NCI-H2171 treated with DMSO at 0.1 percent for 48 hours (cell line): ENCODE data around the gene RAB39A.
A peak's percentile ranks its signal among the peaks of the same experiment; 100 is the strongest.
"Not testable (repeated sequence)": the region's sequence is repeated elsewhere in the genome, so short reads cannot be mapped to it uniquely, and the experiment has no call there.

Source experiments
- DNase-seq: peaks from one replicate; lab custom pipeline; 2025; lab: John Stamatoyannopoulos, UW

Gene RAB39A, protein sequence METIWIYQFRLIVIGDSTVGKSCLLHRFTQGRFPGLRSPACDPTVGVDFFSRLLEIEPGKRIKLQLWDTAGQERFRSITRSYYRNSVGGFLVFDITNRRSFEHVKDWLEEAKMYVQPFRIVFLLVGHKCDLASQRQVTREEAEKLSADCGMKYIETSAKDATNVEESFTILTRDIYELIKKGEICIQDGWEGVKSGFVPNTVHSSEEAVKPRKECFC

DNA sequence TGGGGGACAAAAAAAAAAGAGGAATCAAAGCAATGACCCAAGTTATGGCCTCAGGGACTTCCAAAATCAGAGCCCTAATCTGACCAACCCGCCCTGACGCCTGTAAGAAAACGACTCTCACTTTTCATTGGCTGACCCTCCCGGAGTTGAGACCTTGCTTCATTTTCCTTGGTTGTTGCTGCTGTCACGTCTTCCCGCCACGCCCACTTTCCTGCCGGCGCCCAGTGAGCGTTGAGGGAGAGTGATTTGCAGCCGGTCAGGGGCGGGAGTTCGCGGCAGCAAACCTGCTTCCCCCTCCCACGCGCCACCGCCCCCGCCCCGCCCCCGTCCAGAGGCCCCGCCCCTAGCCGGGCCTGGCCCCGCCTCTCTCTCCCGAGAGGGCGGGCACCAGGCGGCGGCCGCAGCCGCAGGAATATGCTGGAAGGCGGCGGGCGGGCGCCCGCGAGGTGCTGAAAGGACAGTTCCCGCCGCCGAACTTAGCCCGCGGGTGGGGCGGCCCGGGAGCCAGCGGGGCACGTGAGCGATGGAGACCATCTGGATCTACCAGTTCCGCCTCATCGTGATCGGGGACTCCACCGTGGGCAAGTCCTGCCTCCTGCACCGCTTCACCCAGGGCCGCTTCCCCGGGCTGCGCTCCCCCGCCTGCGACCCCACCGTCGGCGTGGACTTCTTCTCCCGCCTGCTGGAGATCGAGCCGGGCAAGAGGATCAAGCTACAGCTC, at the start of gene RAB39A:
TSS of gene RAB39A (plus strand) at position 403 of the 721 bp plus-strand sequence. CDS start at position 524, 121 bp downstream.
- peak; percentile 99 for DNase-seq

GRCh38 chr11:107881471-107881870, 46.8 kb upstream of the RAB39A start:
- DNase-seq: not testable (repeated sequence)

DNA sequence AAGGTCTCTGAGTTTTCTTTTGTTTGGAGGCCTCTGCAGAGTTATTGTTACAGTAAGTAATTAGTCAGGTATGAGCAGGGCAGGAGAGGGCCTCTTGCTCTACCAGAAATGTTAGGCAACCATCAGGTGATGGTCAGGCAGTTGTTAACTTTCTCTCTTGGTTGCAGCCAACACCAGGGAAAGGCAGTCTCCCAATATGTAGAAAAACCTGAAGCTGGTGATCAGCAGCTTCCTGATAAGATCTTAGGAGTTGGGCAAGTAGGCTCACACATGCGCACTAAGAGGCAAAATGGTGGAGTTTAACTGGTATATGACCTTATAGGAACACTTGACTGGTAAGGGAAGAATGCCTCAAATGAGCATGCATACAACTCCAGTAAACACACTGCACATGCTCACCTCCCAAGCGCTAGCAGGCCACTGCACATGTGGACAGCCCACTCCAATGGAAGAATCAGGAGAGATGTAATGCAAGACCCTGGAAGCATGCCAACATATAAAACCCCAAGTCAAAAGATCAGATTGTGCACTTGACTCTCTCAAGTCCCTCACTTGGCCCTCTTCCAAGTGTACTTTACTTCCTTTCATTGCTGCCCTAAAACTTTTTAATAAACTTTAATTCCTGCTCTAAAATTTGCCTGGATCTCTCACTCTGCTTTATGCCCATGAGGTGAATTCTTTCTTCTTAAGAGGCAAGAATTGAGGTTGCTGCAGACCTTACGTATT, 46.0 kb upstream of the RAB39A start:
- DNase-seq: peak; percentile 38

- peak; percentile 25 for DNase-seq
These were observed 30.0 kb upstream of the RAB39A start for GRCh38 chr11:107898270-107898669.

- no peak for DNase-seq
These were observed 20.0 kb upstream of the RAB39A start for GRCh38 chr11:107908211-107908610.

GRCh38 chr11:107912415-107912814, 15.8 kb upstream of the RAB39A start:
- DNase-seq: not testable (repeated sequence)

DNA sequence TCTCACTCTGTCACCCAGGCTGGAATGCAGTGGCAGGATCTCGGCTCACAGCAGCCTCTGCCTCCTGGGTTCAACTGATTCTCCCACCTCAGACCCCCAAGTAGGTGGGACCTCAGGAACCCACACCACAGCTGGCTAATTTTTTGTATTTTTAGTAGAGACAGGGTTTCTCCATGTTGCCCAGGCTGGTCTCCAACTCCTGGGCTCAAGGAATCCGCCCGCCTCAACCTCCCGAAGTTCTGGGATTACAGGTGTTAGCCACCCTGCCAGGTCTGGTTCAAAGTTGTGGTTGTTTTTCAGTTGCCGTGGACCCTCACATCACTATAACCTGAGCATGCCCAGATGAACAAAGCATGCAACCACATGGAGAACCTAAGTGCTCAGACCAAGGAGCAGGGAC, 13.0 kb upstream of the RAB39A start:
- DNase-seq: no peak

- peak; percentile 9 for DNase-seq
These were observed 11.5 kb upstream of the RAB39A start for GRCh38 chr11:107916671-107917241.

DNA sequence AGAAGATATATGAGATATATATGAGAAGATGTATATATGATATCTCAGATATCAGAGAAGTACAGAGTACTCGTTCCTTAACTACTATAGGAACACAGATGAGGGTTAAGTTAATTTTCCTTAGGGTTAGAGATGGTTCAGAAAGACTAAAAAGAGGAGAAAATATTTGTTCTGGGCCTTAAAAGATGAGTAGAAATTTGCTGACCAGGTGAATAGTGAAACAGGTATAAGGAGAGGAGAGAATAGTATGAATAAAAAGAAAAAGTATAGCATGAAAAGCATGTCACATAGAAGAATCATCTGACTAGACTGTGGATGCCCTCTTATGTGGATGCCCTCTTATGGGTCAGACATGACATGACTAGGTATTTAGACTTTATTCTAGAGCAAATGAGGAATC, 6.3 kb upstream of the RAB39A start:
- DNase-seq: no peak

DNA sequence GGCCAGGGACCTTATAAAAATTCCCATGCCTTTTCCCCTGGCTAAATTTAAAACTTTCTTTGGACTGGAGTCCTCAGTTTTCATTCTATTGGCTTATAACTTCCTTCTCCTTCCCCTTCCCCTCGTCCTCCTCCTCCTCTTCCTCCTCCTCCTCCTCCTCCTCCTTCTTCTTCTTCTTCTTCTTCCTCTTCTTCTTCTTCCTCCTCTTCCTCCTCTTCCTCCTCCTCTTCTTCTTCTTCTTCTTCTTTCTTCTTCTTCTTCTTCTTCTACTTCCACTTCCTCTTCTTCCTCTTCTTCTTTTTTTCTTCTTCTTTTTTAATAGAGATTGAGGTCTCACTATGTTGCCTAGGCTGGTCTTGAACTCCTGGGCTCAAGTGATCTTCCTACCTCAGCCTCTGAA, 4.7 kb upstream of the RAB39A start:
- DNase-seq: not testable (repeated sequence)

GRCh38 chr11:107924306-107924705, 3.9 kb upstream of the RAB39A start:
- no peak for DNase-seq

GRCh38 chr11:107927559-107927958, 689 bp upstream of the RAB39A start:
- no peak for DNase-seq

DNA sequence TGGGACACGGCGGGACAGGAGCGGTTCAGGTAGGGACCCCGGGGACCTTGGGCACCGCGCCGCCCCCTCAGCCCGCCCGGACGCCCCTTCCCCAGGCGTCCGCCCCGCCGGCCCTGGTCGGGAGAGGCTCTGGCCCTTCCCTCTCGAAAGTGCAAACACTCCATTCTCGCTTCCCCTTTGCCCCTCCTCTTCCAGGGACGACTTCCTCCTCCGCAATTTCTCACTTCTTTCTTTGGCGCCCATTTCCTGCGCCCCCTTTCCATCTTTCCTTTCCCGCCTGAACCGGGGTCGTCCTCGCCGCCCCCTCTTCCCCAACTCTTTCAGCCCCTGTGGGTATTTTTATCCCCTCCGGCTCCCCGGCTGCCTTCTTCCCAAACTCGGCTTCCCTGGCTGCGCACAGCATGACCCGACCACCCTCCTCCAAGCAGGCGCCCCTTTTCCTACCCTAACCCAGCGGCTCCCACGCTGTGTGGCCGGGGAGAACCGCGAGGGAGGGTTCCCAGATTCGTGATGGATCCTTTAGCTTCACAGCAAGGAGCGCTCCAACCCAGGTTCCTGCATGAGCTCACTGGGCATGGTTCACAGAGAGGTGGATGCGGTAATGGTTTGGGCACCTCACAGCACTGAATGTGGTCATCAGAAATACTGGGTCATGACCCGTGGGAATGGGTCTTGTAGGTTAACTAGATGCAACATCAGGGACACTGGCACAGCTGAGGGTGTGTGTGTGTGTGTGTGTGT, 689 bp downstream of the RAB39A start:
- DNase-seq: peak; percentile 77

DNA sequence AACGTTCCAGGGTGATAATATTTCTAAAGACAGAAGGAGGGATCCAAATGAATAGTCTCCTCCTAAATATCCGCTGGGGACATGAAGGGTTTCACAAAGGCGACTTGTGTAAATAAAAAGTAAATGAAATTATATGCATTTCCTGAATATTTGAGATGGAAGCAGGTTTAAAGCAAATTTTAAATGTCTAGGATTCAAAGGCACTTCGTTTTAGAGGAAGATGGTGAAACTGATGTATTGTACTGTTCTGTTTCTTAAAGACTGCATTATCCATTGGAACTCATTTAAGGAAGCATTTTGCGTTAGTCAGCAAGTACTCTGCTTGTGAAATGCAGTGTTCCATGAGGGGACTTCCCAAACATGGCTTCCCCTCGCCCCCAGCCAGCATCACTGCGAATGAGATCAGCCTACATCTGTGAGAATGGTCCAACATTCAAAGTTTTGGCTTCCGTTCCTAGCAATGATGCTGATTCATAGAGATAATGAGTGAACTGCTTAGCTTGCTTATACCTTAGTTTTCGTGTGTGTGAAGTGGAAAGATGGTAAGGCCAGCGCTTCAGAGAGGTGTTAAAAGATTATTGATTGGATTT, 1.5 kb downstream of the RAB39A start:
- peak; percentile 20 for DNase-seq

- DNase-seq: no peak
These were observed 3.0 kb downstream of the RAB39A start for GRCh38 chr11:107931206-107931605.

DNA sequence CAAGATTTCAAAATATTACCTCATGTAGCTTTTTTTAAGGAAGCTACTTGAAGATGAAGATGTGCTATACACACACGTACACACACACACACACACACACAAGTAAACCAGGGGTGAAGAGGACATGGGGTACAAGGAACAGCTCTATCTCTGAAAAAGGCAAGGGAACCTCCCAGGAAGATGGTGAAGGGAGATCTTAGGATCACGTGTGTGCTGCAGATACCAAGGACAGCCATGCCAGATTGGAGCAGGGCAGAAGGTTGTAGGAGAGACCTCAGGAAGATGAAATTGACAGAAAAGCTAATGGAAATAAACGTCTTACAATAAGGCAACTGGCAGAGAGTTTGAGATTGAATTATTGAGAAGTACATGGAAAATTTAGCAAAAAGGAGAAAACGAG, 19.7 kb downstream of the RAB39A start:
- peak; percentile 54 for DNase-seq

- DNase-seq: peak; percentile 54
These were observed 20.1 kb downstream of the RAB39A start for GRCh38 chr11:107948328-107948727.

GRCh38 chr11:107951155-107951554, 22.9 kb downstream of the RAB39A start:
- peak; percentile 47 for DNase-seq

DNA sequence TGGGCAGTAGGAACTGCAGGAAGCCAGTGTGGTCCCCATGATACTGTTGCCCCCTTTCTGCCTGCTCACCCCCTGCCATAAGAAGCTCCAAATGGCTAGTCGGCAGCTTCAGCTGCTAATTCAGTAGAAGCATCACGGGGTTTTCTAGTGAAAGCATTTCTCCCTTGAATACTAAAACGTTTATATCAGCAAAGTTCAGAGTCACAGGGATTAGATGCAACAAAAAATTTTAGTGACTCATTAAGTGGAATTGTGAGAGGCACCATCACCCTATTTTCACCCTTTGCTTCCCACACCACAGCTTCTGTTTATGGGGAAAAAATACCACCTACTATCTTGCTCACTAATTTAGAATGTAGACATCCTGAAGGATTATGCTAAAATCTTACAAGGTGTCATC, 25.2 kb downstream of the RAB39A start:
- DNase-seq: no peak

DNA sequence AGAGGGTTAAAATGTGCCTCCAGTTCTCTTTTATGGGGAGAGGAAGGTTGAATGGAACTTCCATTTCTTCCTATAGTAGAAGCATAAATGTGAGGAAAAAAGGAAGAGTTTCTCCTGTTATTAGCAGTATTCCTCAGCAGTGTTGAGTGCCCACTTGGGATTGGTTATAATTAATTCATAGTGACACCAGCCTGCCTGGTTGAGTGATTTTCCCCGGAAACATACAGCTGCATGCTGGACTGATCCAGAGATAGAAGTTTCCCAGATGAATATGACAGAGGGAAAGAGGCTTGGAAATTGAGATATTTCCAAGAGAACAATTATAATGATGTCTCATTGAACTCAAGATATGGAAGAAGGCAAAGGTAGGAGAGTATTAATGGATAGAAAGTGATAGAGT, 28.3 kb downstream of the RAB39A start:
- peak; percentile 44 for DNase-seq

GRCh38 chr11:107957109-107957588, 28.9 kb downstream of the RAB39A start:
- DNase-seq: peak; percentile 95
